Neural crest cell (in vitro differentiated cells): ENCODE measurements around the gene TAS2R5. TPM values are rescaled to one million over a fixed set of nuclear protein-coding genes. Genes with fewer than 3 reads are reported as not detected.

ENCODE experiments used
- DNase-seq: peaks from one replicate; pipeline ENCODE4 v3.0.0; 2021; ENCODE audit warnings: low read depth, mixed read lengths, low spot score
- H3K27ac Mint-ChIP-seq: one replicate; pipeline ENCODE4 v1.8.0; 2021; ENCODE audit warnings: mild to moderate bottlenecking, mixed read lengths; ENCODE audit not compliant: unreplicated experiment
- H3K27me3 Mint-ChIP-seq: 2 replicates; pipeline ENCODE4 v1.8.0; 2021; ENCODE audit warnings: low read depth, mild to moderate bottlenecking, mixed read lengths
- H3K36me3 Mint-ChIP-seq: 2 replicates; pipeline ENCODE4 v1.8.0; 2021; ENCODE audit warnings: low read depth, mild to moderate bottlenecking, mixed read lengths
- H3K4me1 Mint-ChIP-seq: 2 replicates; pipeline ENCODE4 v1.8.0; 2021; ENCODE audit warnings: mixed read lengths
- H3K4me3 Mint-ChIP-seq: one replicate; pipeline ENCODE4 v1.8.0; 2021; ENCODE audit warnings: mild to moderate bottlenecking, mixed read lengths
- H3K9me3 Mint-ChIP-seq: 2 replicates; pipeline ENCODE4 v1.8.0; 2021; ENCODE audit warnings: mixed read lengths
- CTCF ChIP-seq: fragments of 200-600 bp; sonication (generic); conservative IDR thresholded peaks from 2 replicates; pipeline ENCODE4 v1.5.0; 2021; ENCODE audit warnings: antibody characterized with exemption, mild to moderate bottlenecking
- total RNA-seq: library from RNA; stranded (reverse); gene quantifications from 2 replicates; pipeline ENCODE4 v1.2.1, GENCODE V29; 2021

TAS2R5 gene
- total RNA-seq, 1 donor from 2014 or later: 2.3 TPM

GRCh38 chr7:141839256-141839655 lies 49.2 kb downstream of the TAS2R5 start:
- DNase-seq: no peak
- Mint-ChIP-seq H3K36me3 (no peaks in the 10 kb centered on the region), H3K4me3 (no peak overlapping the region), H3K4me1 (no peaks in the 10 kb centered on the region), H3K9me3 (no peaks in the 10 kb centered on the region), H3K27me3 (no peaks in the 10 kb centered on the region), H3K27ac (no peak overlapping the region)
- no peak for TF ChIP-seq CTCF

GRCh38 chr7:141840708-141841107 lies 50.7 kb downstream of the TAS2R5 start:
- no peak for TF ChIP-seq CTCF
- Mint-ChIP-seq H3K4me3 (no peak overlapping the region), H3K36me3 (no peaks in the 10 kb centered on the region), H3K27ac (no peak overlapping the region), H3K4me1 (no peaks in the 10 kb centered on the region), H3K27me3 (no peaks in the 10 kb centered on the region), H3K9me3 (no peaks in the 10 kb centered on the region)
- DNase-seq: no peak

Other genes with a start within 250 kb of the TAS2R5 start
- gene AGK, start 238.8 kb upstream of the TAS2R5 start, total RNA-seq: 35.7 and 36.9 TPM in 2 replicates
- 30.7 and 33.7 TPM in 2 replicates for gene DENND11, start 88.1 kb upstream of the TAS2R5 start, total RNA-seq
- not detected in 2 replicates for gene WEE2, start 81.9 kb upstream of the TAS2R5 start, total RNA-seq
- gene SSBP1, start 51.9 kb upstream of the TAS2R5 start, total RNA-seq: 159 and 163 TPM in 2 replicates
- gene TAS2R3, start 26.1 kb upstream of the TAS2R5 start, total RNA-seq: 1.8 and 2.2 TPM in 2 replicates
- 1.1 and 1.6 TPM in 2 replicates for gene TAS2R4, start 13.5 kb upstream of the TAS2R5 start, total RNA-seq
- gene PRSS37, start 51.3 kb downstream of the TAS2R5 start, total RNA-seq: not detected in 2 replicates
- not detected in 2 replicates for gene OR9A4, start 126.2 kb downstream of the TAS2R5 start, total RNA-seq
- gene CLEC5A, start 156.8 kb downstream of the TAS2R5 start, total RNA-seq: not detected in 2 replicates
- not detected in 2 replicates for gene TAS2R38, start 183.6 kb downstream of the TAS2R5 start, total RNA-seq
- gene MGAM, start 205.7 kb downstream of the TAS2R5 start, total RNA-seq: 0.59 and 1.2 TPM in 2 replicates